IMR-90 (cell line): ENCODE data around the gene RPL21. TPM values are rescaled to one million over a fixed set of nuclear protein-coding genes. Genes with fewer than 3 reads are reported as not detected.
"Not testable (repeated sequence)": the region's sequence is repeated elsewhere in the genome, so short reads cannot be mapped to it uniquely, and the experiment has no call there.

Experiments used
- ATAC-seq: fragments of 200-7000 bp; cut with Tn5 transposase; 2 replicates; pipeline ENCODE4 v1.9.1; 2020; ENCODE audit warnings: low read depth, mild to moderate bottlenecking, moderate library complexity
- BruUV-seq: library from RNA; stranded (reverse); fragments of 400-500 nt; replicated peaks from 2 replicates; lab custom pipeline; 2021; lab: Mats Ljungman, UMichigan
- CTCF ChIA-PET: fragments of 300-600 bp; formaldehyde crosslinking; extraction: SDS; loops from one replicate; lab custom pipeline; 2021; ENCODE audit warnings: antibody characterized with exemption; lab: Yijun Ruan, JAX
- POLR2A ChIA-PET: fragments of 300-600 bp; sonication (Branson Sonifier 250); formaldehyde crosslinking; loops from one replicate; lab custom pipeline; 2022; ENCODE audit warnings: antibody characterized with exemption; ENCODE audit not compliant: unreplicated experiment; lab: Charles Lee
- DNase-seq: peaks from one replicate; pipeline ENCODE4 v3.0.0; 2013
- H2AFZ ChIP-seq: replicated peaks from 2 replicates; pipeline ENCODE3; 2013; ENCODE audit warnings: low read length, mild to moderate bottlenecking; ENCODE audit not compliant: poor library complexity
- H2AK5ac ChIP-seq: 2 replicates; pipeline ENCODE4 v1.6.1; 2013; ENCODE audit warnings: low read depth, low read length, inconsistent platforms
- H2AK9ac ChIP-seq: replicated peaks from 2 replicates; pipeline ENCODE3; 2013; ENCODE audit warnings: mild to moderate bottlenecking, low read depth, low read length, moderate library complexity; ENCODE audit not compliant: poor library complexity
- H2BK120ac ChIP-seq: 2 replicates; pipeline ENCODE4 v1.6.1; 2013; ENCODE audit warnings: low read depth, low read length, inconsistent platforms
- H2BK15ac ChIP-seq: 3 replicates; pipeline ENCODE4 v1.6.1; 2013; ENCODE audit warnings: low read depth, low read length, inconsistent platforms
- H2BK20ac ChIP-seq: 2 replicates; pipeline ENCODE4 v1.6.1; 2013; ENCODE audit warnings: low read depth, mild to moderate bottlenecking, inconsistent platforms, low read length, moderate library complexity
- H2BK5ac ChIP-seq: 2 replicates; pipeline ENCODE4 v1.6.1; 2013; ENCODE audit warnings: mild to moderate bottlenecking, low read depth, low read length, inconsistent platforms; ENCODE audit not compliant: poor library complexity, severe bottlenecking
- H3K14ac ChIP-seq: replicated peaks from 2 replicates; pipeline ENCODE4 v1.6.1; 2013; ENCODE audit warnings: low read depth, low read length, inconsistent platforms
- H3K18ac ChIP-seq: 2 replicates; pipeline ENCODE4 v1.6.1; 2013; ENCODE audit warnings: low read depth, low read length, control low read depth
- H3K23ac ChIP-seq: 2 replicates; pipeline ENCODE4 v1.6.1; 2013; ENCODE audit warnings: low read depth, low read length, inconsistent platforms
- H3K27ac ChIP-seq: 2 replicates; pipeline ENCODE4 v1.5.1; 2013; ENCODE audit warnings: mild to moderate bottlenecking, control low read depth, low read length; ENCODE audit not compliant: insufficient read depth
- H3K27me3 ChIP-seq: 2 replicates; pipeline ENCODE4 v1.6.1; 2013; ENCODE audit warnings: low read length; ENCODE audit not compliant: control insufficient read depth, insufficient read depth
- H3K36me3 ChIP-seq: 2 replicates; pipeline ENCODE4 v1.6.1; 2013; ENCODE audit warnings: low read length, mixed read lengths; ENCODE audit not compliant: control insufficient read depth, insufficient read depth
- H3K4ac ChIP-seq: 2 replicates; pipeline ENCODE4 v1.6.1; 2013; ENCODE audit warnings: low read depth, low read length, inconsistent platforms
- H3K4me1 ChIP-seq: 2 replicates; pipeline ENCODE4 v1.6.1; 2013; ENCODE audit warnings: low read length, mixed read lengths; ENCODE audit not compliant: control insufficient read depth, insufficient read depth
- H3K4me2 ChIP-seq: 2 replicates; pipeline ENCODE4 v1.6.1; 2013; ENCODE audit warnings: low read depth, mild to moderate bottlenecking, control low read depth, low read length, moderate library complexity
- H3K4me3 ChIP-seq: 2 replicates; pipeline ENCODE4 v1.5.1; 2013; ENCODE audit warnings: low read depth, mild to moderate bottlenecking, control low read depth, low read length, moderate library complexity; ENCODE audit not compliant: insufficient read depth
- H3K56ac ChIP-seq: 2 replicates; pipeline ENCODE4 v1.6.1; 2013; ENCODE audit warnings: low read length, inconsistent platforms; ENCODE audit not compliant: insufficient read depth; ENCODE audit errors: extremely low read depth
- H3K79me1 ChIP-seq, 2 experiments: 2 replicates each; pipeline ENCODE4 v1.6.1; 2013; ENCODE audit warnings: low read length in 2 of 2, inconsistent platforms in 1 of 2, low read depth in 1 of 2
- H3K9ac ChIP-seq: 2 replicates; pipeline ENCODE4 v1.6.1; 2013; ENCODE audit warnings: low read depth, low read length, control low read depth
- H3K9me1 ChIP-seq: 2 replicates; pipeline ENCODE4 v1.6.1; 2013; ENCODE audit warnings: low read length, inconsistent platforms; ENCODE audit not compliant: insufficient read depth
- H3K9me3 ChIP-seq: 2 replicates; pipeline ENCODE4 v1.6.1; 2013; ENCODE audit warnings: low read length; ENCODE audit not compliant: control insufficient read depth, insufficient read depth
- H4K20me1 ChIP-seq: 2 replicates; pipeline ENCODE4 v1.6.1; 2013; ENCODE audit warnings: low read length, inconsistent platforms; ENCODE audit not compliant: insufficient read depth
- H4K5ac ChIP-seq: 2 replicates; pipeline ENCODE4 v1.6.1; 2013; ENCODE audit warnings: mild to moderate bottlenecking, low read depth, low read length, control low read depth
- H4K8ac ChIP-seq, 2 experiments: 2 replicates each; pipeline ENCODE4 v1.6.1; 2013; ENCODE audit warnings: low read depth in 2 of 2, low read length in 2 of 2, control low read depth in 1 of 2, inconsistent platforms in 1 of 2
- H4K91ac ChIP-seq: 2 replicates; pipeline ENCODE4 v1.6.1; 2013; ENCODE audit warnings: low read depth, low read length, inconsistent platforms; ENCODE audit not compliant: insufficient read depth
- NFE2L2 ChIP-seq: fragments of 150-350 bp; IDR thresholded peaks from 2 replicates; pipeline ENCODE4 v1.6.1; 2016; ENCODE audit warnings: low read depth, mild to moderate bottlenecking, low read length
- RCOR1 ChIP-seq: IDR thresholded peaks from 2 replicates; pipeline ENCODE4 v1.6.1; 2012; ENCODE audit warnings: mild to moderate bottlenecking, low read length, improper control_type of control experiment; ENCODE audit not compliant: insufficient replicate concordance
- whole genome bisulfite sequencing, 2 experiments: methylation state at CpG; one replicate each; pipeline versions ENCODE4 v1.1.5 to v1.1.7; 2013; ENCODE audit warnings: missing lambda C conversion rate in 2 of 2; ENCODE audit not compliant: insufficient read length in 1 of 2; ENCODE audit errors: extremely low coverage in 2 of 2; 5-methylcytosine and 5-hydroxymethylcytosine counted together
- dilution Hi-C: fragments of 300-500 bp; cut with HindIII; formaldehyde crosslinking; loops from one replicate; pipeline ENCODE4 v1.14.3; 2018; ENCODE audit warnings: low sequenced_read_pairs; ENCODE audit not compliant: unreplicated experiment
- in situ Hi-C: fragments of 300-500 bp; cut with MboI; formaldehyde crosslinking; loops from 3 replicates; pipeline ENCODE4 v1.14.3; 2019; ENCODE audit warnings: low sequenced_read_pairs, inconsistent platforms, mixed read lengths
- intact Hi-C: fragments of 100-400 bp; cut with micrococcal nuclease; formaldehyde crosslinking; loops from 2 replicates; pipeline ENCODE4 v1.10.0; 2022
- polyA plus RNA-seq, 3 experiments: library from polyadenylated mRNA; depleted of rRNA; stranded (reverse); fragments of >200 nt; gene quantifications; 2 replicates each; pipeline ENCODE4 v1.2.3, GENCODE V29; 2012; ENCODE audit warnings: low replicate concordance in 1 of 3
- total RNA-seq: library from RNA; depleted of rRNA; stranded (reverse); fragments of >200 nt; gene quantifications from 2 replicates; pipeline ENCODE4 v1.2.3, GENCODE V29; 2012

Gene RPL21
- total and polyA plus RNA-seq, 2 of the 4 experiments (the other 2 are of a cell fraction): 912 to 1,160 TPM

GRCh38 chr13:27219611-27220010, 31.7 kb upstream of the RPL21 start:
- Histone ChIP-seq H3K4me1 (no peaks in the 10 kb centered on the region), H2AK9ac (no peak overlapping the region), H3K4me3 (no peak overlapping the region), H3K9me3 (no peaks in the 10 kb centered on the region), H2BK120ac (no peak overlapping the region), H3K36me3 (no peaks in the 10 kb centered on the region), H2BK5ac (no peak overlapping the region), H3K27me3 (no peaks in the 10 kb centered on the region; the same call in 1 of the 2 replicates), H3K4ac (no peak overlapping the region), H2AFZ (no peak overlapping the region), H4K8ac (no peak overlapping the region), H2BK15ac (no peak overlapping the region), H3K14ac (no peak overlapping the region), H3K9me1 (no peaks in the 10 kb centered on the region), H3K4me2 (no peak overlapping the region), H2AK5ac (no peak overlapping the region), H4K91ac (no peak overlapping the region), H2BK20ac (no peak overlapping the region), H3K56ac (no peak overlapping the region), H4K5ac (no peak overlapping the region), H3K79me1 (no peaks in the 10 kb centered on the region), H3K27ac (no peak overlapping the region), H3K9ac (no peak overlapping the region), H3K23ac (no peak overlapping the region), H4K20me1 (no peaks in the 10 kb centered on the region), H3K18ac (no peak overlapping the region)
- intact Hi-C loops (loop anchor here (5.0 kb wide), 1 partner anchor 37 kb away; no protein-coding TSS in a partner anchor), in situ Hi-C loops (no loop called here), dilution Hi-C loops (no loop called here)
- ATAC-seq (no peak), DNase-seq (no peak)
- ChIA-PET CTCF (no interaction called here), POLR2A (no interaction called here)
- WGBS, 2 experiments: 83% methylated on average over 6 of the region's 19 CpGs; no CpG with 5 or more reads in 1 of the 2 experiments
- BruUV-seq: no TSS peak
- no peak for TF ChIP-seq NFE2L2
- no peak for TF ChIP-seq RCOR1

GRCh38 chr13:27222100-27222499, 29.3 kb upstream of the RPL21 start:
- POLR2A ChIA-PET, intact Hi-C loops, H3K9me3 ChIP-seq, H4K5ac ChIP-seq, H3K79me1 ChIP-seq, DNase-seq, CTCF ChIA-PET, in situ Hi-C loops, H4K8ac ChIP-seq, H3K14ac ChIP-seq, H3K27ac ChIP-seq, H2BK20ac ChIP-seq, BruUV-seq, H2AK5ac ChIP-seq, H3K4me1 ChIP-seq, H2BK5ac ChIP-seq, H2AFZ ChIP-seq, H3K4ac ChIP-seq, H4K91ac ChIP-seq, H3K18ac ChIP-seq, H2BK15ac ChIP-seq, dilution Hi-C loops, H3K4me3 ChIP-seq, H3K4me2 ChIP-seq, H2AK9ac ChIP-seq, H3K56ac ChIP-seq, H3K9me1 ChIP-seq, H4K20me1 ChIP-seq, H3K36me3 ChIP-seq, H3K23ac ChIP-seq, H3K9ac ChIP-seq, H3K27me3 ChIP-seq, ATAC-seq, H2BK120ac ChIP-seq: not testable (repeated sequence)
- WGBS, 2 experiments: no CpG with 5 or more reads among the region's 2 CpGs
